ENCODE results near the gene DCHS2.
A peak's percentile ranks its signal among the peaks of the same experiment; 100 is the strongest.

Gene DCHS2, protein sequence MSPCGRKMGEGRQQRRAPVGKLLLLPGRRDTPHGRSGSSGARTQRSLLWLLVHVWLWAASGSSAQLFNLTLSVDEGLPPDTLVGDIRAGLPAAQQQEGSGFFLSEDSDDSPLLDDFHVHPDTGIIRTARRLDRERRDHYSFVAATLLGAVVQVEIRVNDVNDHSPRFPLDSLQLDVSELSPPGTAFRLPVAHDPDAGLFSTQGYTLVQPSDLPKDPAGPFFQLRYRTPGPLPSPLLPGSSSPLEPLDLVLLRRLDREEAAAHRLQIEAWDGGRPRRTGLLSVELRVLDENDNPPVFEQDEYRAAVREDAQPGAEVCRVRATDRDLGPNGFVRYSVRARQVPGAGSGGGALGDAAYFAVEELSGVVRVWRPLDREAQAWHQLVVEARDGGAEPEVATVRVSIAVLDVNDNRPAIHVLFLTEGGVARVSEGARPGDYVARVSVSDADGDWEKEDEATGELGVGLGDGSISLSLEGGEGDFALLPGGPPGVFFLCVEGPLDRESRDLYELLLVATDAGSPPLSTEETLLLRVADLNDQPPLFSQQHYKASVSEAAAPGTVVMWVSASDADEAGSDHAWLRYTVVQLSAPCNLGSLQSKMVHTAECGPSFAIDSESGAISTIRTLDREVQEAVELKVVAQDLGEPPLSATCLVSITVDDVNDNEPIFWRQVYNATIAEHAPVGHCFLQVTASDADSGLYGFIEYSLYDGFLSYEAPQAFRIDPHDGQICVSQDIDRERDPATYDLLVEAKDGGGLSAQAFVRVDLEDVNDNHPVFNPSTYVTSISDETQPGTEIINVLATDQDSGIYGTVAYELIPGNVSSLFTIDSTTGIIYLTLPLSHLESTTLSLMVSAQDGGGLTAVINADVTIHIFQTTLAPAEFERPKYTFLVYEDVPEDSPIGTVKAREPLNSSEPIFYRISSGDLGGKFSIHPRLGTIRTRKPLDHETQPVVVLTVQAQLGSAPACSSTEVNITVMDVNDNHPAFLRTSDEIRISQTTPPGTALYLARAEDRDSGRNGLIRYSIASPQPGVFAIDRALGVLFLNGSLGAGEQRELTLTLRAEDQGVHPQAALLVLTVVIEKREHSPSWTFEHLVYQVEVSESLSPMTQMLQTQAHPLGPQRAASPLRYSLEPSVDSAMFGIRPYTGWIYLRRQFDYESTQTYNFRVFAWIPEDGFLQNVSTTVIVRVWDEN (N-terminal part only)

DNA sequence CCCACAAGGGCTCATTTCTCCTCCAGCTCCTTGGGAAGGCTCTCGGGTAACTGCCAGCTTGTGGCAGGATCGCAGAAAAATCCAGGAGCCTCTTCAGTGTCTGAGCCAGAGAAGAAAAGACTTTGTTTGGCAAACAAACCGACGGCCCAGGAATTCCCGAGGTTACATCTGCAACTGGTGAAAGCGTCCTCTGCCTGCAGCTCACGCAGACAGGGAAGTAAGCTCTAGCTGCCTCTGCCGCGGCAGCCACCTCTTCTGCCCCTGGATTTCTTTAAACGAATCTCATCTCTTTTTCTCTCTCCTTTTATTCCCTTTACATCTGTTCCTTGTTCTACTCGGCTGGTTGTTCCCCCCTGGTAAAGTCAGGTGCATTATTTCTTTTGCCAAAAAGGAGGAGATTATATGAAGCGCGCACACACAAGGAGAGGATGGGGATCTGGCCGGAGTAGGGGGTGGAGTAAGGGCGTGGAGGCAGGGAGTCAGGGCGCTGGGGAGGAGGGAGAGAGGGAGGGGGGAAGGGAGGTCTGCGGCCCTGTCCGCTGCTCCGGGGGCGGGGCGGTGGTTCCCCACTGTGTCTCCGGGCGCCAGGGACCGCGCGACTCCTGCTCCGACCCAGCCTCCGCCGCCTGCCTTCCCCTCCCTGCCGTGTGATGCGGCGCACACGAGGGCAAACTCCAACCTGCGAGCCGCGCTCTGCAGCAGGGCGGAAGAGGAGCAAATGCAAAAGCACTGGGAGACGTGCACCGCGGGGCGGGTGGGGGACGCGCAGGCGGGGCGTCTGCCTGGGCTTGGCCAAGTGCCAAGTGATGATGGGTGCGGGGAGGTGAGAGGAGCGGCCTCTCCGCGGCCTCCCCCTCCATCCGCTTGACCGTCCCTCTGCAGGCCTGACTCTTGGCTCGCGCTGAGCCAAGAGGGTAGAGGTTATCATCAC lies at the start of gene DCHS2:
DCHS2 (minus strand) TSS at position 459 of the 931 bp plus-strand sequence; CDS start at position 15, 444 bp downstream.
- peak within 1 kb of the TSS in 1 of 2 donors; percentile 23 for H3K4me3 ChIP-seq (replicated peaks in 1 of 2; ENCODE audit: low read depth in 2 of 2, low read length in 2 of 2)
- peak; percentile 13 for DNase-seq (ENCODE audit: low read depth in 2 of 2)
- TF ChIP-seq, protein P1, sequence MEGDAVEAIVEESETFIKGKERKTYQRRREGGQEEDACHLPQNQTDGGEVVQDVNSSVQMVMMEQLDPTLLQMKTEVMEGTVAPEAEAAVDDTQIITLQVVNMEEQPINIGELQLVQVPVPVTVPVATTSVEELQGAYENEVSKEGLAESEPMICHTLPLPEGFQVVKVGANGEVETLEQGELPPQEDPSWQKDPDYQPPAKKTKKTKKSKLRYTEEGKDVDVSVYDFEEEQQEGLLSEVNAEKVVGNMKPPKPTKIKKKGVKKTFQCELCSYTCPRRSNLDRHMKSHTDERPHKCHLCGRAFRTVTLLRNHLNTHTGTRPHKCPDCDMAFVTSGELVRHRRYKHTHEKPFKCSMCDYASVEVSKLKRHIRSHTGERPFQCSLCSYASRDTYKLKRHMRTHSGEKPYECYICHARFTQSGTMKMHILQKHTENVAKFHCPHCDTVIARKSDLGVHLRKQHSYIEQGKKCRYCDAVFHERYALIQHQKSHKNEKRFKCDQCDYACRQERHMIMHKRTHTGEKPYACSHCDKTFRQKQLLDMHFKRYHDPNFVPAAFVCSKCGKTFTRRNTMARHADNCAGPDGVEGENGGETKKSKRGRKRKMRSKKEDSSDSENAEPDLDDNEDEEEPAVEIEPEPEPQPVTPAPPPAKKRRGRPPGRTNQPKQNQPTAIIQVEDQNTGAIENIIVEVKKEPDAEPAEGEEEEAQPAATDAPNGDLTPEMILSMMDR (IDR thresholded peaks at IDR 0.05; ENCODE audit: low read depth, low read length): no peak

DNA sequence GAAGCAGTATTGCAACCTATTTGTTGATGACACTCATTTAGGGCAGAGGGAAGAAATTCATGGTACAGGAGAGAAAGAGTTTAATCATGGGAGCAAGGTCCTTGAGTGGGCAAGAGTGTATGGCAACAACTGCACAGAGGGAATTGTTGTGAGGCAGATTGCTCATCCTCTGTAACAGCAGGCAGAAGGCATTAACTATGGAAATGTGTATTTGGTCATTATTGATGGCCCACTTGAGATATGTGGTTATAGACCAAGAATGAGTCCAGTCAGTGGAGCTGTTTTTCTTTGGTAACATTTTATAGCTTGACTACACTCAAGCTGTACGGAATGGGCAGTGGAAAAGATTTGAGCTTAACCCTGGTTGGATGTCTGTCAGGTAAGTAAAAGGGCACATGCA lies 42.7 kb upstream of the DCHS2 start:
- DNase-seq (ENCODE audit: low read depth in 2 of 2): no peak
- no peak overlapping the region for H3K4me3 ChIP-seq (replicated peaks in 1 of 2; ENCODE audit: low read depth in 2 of 2, low read length in 2 of 2)
- TF ChIP-seq, protein P1 (IDR thresholded peaks at IDR 0.05; ENCODE audit: low read depth, low read length): no peak

DNA sequence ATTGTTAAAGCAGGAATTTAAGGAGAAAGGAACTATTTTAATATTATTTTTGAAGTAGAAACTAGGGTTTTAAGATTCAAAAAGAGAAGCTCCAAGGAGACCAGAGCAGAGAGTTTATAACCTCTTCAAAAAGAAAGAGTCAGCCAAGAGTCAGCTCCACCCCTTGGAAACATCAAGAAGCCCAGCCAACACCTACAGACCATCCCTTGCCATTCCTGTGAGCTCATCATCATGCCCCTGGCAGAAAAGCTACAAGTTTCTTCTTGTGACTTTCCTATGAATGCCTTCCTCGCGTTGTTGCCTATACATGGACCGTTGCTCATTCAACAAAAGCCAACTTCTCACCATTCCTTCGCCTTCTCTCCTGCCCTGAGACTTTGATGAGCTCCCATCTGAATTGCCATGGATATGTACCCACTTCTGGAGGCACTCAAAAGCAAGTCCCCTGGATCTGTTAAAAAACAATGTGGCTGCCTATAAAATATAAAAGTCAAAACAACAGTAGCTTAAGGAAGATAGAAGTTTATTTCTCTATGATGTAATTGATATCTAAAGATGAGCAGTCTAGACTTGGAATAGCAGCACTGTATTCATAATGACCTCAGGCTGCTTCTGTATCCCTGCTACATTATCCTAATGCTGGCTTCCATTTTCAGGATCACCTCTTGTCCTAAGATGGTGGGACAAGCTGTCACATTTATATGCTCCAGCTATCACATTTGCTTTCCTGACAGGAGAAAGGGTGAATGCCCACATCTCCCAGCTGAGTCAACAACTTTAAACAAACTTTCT lies 38.3 kb upstream of the DCHS2 start:
- DNase-seq (ENCODE audit: low read depth in 2 of 2): peak in 1 of 2 donors; percentile 7

DNA sequence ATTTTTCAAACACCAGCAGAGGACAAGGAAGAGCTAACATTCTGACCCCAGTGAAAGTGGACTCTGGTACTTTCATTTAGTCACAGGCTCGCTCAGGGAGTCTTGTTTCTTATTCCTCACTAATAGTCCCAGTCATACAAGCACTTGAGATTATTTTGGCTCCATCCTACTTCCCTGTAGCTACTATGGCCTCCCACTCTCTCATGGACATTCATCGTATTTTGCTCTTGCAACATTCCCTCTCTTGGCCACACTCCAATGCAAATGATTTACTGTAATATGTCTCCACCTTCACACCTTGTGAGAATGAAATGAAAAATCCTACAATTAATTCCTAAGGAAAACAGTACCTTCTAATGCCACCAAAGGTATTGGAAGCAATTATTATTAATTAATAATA lies 37.3 kb upstream of the DCHS2 start:
- DNase-seq (ENCODE audit: low read depth in 2 of 2): peak; percentile 17 to 24
- no peak overlapping the region for H3K4me3 ChIP-seq (replicated peaks in 1 of 2; ENCODE audit: low read depth in 2 of 2, low read length in 2 of 2)
- TF ChIP-seq, protein P1 (IDR thresholded peaks at IDR 0.05; ENCODE audit: low read depth, low read length): no peak

More for the DNA sequence above, 38.3 kb upstream of the DCHS2 start:
- TF ChIP-seq, protein P1 (IDR thresholded peaks at IDR 0.05; ENCODE audit: low read depth, low read length): no peak
- no peak overlapping the region for H3K4me3 ChIP-seq (replicated peaks in 1 of 2; ENCODE audit: low read depth in 2 of 2, low read length in 2 of 2)

DNA sequence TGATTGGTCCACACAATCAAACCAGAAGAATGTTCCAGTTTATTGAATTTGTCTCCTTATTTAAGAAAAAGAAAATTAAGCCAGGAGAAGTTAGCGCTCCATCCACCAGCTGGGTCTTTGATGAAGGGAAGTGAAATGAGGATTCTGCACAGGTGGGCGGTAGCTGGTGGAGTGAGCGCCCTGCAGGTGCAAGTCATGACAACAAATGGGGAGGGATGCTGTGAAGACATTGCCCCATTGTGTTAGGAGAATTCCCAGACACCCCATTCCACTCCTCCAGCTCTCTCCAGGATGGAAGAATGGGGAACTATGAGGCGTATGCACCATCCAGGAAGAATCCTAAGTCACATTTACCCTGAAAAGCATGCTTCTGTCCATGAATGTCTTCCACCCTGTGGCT lies 35.7 kb upstream of the DCHS2 start:
- TF ChIP-seq, protein P1 (IDR thresholded peaks at IDR 0.05; ENCODE audit: low read depth, low read length): no peak
- no peak for DNase-seq (ENCODE audit: low read depth in 2 of 2)
- no peak overlapping the region for H3K4me3 ChIP-seq (replicated peaks in 1 of 2; ENCODE audit: low read depth in 2 of 2, low read length in 2 of 2)
